ENCODE measurements around the gene DNAL4.
"Not testable (repeated sequence)": the region's sequence is repeated elsewhere in the genome, so short reads cannot be mapped to it uniquely, and the experiment has no call there.

DNAL4 gene

DNA sequence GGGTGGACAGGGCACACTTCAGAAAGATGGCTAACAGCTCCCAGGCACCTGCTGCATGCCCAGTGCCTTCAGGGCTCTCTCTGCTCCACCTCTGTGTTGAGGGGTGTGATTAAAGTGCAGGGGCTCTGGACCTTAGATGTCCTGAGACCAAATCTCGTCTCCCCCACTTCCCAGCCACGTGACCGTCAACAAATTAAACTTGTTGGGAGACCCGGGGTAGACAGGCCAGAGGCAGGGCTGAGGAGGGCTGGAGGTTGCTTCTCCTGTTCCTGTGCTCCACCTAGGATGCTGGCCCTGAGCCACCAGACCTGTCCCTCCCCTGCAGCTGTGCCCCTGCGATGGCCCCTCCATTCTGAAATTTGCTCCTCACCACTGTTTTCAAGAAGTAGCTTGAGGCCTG, 32.9 kb upstream of the DNAL4 start:
- no peak for DNase-seq

DNA sequence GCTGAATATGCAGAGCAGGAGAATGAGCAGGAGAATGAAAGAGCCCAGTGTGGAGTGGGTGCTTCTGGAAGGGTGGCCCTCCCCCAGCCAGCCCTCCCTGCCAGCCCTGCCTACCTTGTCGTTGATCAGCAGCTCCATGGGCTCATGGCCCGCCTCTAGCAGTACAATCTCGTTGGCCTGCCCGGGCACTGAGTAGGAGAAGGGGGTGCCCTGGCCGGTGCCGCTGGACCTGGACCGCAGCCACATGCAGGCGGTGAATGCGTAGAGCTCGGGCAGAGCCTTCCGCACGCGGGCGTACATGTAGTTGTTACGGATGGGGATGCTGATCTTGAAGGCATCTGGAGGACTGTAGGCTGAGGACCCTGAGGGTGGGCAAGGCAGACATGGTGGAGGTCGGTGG, 32.4 kb upstream of the DNAL4 start:
- DNase-seq = no peak

DNA sequence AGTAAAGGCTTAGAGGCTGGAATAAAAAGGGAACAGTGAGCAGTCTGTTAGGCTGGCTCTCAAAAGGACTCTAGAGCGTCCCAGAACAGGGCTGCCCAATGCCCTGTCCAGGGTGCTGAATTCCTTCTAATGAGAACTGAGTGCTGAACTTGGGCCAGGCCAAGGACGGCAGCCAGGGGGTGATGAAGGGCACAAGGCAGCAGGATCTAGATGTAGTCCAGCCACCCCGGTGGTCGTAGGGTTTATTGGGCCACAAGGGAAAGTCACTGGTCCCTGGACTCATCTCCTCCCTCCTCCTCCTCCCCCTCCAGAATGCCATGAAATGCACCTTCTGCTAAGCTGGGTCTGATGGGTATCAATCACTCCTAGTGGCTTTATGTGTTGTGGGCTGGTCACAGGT, 30.6 kb upstream of the DNAL4 start:
- peak in 1 of 4 experiments; percentile 8 for DNase-seq

DNA sequence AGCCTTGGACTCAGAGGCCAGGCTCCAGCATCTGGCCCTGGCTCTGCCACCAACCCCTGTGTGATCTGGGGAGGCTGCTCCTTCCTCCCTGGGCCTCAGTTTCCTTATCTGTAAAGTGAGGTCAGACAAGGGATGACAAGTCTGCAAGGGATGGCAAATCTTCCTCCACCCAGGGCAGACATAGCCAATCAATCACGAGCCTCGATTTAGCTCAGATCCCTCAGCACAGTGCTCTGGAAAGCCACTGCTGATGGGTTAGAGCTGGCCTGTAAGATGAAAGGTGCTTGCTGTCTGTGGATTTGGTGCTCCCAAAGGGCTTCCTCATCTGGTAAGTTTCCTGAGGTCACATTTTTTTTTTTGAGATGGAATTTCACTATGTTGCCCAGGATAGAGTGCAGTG, 29.7 kb upstream of the DNAL4 start:
- no peak for DNase-seq

DNA sequence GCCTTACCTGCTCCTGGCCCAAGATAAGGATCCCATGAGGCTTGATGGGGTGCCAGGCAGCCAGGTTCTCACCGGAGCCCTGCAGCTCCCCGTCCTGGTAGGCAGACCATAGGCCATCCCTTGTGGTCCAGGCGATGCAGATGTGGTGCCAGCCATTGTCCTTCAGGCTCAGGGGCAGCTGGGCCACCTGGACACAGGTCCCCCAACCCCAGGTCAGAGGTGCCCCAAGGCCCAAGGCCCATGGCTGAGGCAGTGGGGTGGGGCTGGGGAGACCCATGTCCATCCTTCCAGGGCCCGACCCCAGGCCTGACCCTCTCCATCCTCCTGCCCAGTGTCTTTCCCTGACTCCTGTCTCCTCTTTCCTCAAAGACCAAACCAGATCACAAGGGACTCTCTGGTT, 29.1 kb upstream of the DNAL4 start:
- DNase-seq = no peak

DNA sequence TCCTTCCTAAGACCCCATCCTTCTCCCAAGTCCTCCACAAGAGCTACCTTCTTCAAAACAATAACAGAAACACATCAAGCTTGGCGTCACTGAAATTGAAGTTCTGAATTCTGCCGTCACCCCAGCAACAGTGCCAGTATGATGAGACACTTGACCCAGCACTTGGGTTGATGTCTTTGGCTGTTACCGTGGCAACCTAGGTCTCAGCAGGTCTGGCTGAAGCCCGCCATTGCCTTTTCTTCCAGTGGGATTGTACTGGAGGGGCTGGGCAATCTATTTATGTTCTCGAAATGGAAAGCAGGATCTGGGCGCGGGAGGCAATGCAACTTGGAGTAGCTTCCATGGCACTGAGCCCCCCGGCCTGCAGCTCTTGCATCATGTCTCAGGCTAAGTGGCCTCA, 26.1 kb upstream of the DNAL4 start:
- no peak for DNase-seq

DNA sequence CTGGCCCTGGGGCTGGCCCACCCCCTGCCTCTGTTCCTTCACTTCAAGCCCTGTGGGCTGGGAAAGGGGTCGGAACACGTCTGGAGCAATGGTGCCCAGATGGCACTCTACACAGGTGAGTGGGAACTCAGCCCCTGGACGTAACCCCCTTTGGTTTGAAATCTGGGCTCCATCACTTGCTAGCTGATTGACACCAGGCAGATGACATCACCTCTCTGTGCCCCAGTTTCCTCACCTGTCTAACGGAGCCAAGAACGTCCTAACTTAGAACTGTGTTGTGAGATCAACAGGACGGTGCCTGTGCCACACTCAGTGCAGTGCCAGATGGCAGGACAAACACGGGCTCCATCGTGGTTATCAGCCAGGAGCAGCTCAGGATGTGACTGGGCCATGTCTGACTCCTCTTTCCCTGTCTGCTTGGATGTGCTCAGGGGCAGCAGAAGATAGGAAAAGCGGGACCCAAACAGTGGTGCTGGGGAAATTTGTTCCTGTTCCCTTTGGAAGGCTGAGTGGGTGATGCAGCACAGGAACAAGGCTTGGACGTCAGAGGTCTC, 25.5 kb upstream of the DNAL4 start:
- no peak for DNase-seq

DNA sequence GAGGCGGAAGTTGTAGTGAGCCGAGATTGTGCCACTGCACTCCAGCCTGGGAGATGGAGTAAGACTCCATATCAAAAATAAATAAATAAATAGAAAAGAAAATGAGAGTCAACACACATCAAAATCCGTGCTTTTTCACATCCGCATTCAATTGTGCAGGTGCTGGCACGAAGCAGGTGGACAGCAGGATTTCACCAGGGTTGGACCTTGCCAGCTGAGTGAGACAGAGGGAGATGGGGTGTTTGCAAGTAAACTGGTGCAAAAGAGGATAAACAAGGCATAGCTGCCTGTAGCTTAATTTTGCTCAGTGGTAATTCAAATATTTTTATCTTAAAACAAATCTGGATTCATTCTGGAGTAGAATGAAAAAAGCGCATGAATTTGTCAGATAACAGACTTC, 23.3 kb upstream of the DNAL4 start:
- DNase-seq = no peak

DNA sequence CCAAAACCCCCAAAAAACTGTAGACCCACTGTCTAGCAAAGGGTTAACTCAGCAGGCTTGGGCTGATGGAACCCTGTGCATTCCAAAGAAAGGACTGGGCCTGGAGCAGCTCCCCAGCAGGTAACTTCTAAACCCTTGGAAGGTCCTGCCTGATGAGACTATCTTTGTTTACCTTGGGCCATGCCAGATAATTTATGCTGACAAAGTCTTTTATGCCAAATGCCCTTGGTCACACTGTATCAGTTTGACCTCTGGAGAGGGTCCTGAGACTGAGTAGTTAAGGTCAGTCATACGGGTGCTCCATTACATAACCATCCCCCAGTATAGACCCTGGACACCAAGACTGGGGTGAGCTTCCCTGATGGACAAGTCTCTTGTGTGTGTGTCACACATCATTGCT, 21.9 kb upstream of the DNAL4 start:
- no peak for DNase-seq

DNA sequence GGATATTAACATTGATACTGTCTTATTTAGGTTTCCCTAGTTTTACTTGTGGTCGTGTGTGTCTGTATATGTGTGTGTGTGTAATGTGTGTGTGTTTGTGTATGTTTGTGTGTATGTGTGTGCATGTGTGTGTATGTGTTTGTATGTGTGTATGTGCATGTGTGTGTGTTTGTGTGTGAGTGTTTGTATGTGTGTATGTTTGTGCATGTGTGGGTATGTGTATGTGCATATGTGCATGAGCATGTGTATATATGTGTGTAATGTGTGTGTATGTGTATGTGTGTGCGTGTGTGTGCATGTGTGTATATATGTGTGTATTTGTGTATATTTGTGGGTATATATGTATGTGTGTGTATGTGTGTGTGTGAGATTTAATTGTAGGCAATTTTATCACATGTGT, 17.3 kb upstream of the DNAL4 start:
- no peak for DNase-seq

DNA sequence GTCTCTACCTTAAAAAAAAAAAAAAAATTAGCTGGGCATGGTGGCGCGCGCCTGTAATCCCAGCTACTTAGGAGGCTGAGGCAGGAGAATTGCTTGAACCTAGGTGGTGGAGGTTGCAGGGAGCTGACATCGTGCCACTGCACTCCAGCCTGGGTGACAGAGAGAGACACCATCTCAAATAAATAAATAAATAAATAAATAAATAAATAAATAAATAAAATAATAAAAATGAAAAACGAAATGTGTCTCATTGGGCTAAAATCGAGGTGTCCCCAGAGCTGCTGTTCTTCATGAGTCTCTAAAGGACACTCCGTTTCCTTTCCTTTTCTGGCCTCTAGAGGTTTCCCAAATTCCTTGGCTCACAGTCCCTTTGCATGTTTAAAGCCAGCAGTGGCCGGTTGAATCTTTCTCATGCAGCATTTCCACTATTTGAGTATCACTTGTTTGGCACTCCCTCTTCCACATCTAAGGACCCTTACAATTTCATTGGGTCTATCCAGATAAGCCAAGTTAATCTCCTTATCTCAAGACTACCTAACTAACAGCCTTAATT, 11.2 kb upstream of the DNAL4 start:
- not testable (repeated sequence) for DNase-seq

DNA sequence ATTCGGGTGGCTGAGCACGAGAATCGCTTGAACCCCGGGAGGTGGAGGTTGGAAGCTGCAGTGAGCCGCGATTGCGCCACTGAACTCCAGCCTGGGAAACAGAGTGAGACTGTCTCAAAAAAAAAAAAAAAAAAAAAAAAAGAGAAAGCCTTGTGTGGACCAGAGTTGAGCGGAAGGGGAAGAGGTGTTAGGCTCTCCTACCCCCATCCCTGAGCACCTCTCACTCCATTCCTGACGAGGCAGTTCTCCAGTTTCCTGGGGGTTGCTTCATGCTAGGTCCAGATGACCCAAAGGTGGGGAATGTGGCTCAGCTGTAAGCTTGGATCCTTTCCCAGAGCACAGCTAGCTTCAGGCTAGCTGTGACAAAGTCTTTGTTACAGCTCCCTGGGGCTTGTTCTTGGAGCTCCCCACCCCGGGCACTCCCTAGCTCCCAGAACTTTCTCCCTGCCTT, 8.8 kb upstream of the DNAL4 start:
- DNase-seq = no peak

DNA sequence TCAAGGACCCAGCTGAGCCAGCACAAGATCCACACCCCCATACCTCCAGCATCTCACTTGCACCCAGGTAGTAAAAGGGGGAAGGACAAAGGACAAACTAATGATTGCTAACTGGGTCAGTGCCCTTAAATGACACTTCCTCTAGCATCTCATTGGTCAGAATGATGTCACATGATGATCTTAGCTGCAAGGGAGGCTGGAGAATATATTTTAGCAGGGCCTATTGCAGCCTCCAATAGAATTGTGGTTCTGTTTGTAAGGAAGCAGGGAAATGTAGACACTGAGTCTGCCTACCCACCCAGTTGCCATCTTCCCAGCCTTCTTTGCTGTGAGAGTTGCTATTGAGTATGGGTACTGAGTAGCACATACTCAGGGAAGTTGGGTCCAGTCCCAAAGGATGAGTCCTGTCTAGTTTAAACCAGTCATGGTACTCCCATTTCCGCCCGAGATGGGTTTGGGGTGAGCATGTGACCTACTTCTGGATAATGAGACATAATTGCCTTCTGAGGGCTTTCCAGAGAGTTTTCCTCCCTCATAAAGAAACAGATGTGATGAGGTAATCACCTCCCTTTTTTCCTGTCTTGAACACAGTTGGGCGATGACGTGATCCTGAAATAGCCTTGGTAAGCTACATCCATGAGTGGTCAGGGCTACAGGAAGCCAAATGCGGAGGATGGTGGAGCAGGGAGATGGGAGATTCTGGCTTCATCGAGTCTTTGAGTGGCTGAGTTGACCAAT, 5.5 kb upstream of the DNAL4 start:
- no peak for DNase-seq

DNA sequence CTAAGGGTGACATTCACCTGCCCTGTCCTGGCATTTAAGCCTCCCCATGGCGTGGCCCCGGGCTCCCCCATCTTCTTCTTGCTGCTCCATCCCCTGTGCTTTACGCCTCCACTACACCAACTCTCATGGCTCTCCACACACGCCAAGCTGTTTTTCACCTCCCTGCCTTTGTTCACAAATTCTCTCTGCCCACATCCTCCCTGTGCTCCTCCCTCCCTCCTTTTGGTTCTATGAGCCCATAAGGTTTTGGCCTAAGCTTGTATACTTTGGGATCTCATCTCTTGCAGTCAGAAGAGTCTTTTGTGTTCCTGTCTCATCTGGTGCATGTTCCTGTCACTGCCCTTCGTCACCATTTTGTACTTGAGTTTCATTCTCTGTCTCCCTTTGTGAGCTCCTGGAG, 4.6 kb upstream of the DNAL4 start:
- DNase-seq = no peak

DNA sequence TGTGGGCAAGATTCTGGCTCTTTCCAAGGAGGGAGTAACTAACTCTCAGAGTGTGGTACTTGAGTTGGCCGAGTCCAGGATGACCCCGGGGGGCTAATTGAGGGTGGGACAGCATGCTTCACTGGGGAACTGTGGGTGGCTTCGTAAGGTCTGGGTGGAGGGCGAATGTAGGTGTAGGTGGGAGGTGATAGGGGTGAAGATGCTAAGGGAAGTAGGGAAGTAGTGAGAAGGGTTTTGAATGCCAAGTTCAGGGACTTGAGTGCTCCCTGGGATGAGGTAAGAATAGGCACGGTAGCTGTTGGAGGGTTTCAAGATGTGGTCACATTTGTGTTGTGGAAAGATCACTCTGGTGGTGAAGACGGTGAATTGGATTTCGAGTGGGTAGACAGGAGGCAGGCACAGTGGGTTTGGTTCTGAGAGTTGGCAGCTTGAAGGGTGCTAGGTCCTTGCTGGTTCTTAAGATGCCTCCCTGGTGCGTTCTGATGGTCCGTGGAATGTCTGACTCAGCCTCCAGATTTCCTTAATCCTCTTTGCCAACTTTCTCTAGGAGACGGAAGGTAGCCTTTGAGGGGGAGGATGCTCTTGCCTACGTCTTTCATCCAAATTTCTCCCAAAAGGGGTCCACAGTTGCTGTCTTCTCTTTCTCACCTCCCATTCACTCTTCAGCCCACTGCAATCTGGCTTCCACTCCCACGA, 2.5 kb upstream of the DNAL4 start:
- DNase-seq = no peak

DNA sequence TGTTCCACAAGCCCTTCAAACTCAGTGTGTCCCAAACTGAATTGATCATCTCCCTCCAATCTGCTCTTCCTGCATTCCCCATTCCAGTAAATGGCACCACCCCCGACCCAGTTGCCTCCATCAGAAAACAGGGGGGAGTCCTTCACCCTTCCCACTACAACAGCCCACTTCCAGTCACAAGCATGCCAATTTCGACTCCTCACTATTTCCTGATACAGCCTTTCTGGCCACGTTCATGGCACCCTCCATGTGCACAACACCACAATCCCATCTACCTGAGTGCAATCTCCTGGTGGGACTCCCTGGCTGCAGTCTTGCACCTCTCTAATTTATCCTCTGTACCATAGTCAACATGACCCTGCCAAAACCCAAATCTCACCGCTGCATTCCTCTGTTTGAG, 1.6 kb upstream of the DNAL4 start:
- DNase-seq = no peak

DNA sequence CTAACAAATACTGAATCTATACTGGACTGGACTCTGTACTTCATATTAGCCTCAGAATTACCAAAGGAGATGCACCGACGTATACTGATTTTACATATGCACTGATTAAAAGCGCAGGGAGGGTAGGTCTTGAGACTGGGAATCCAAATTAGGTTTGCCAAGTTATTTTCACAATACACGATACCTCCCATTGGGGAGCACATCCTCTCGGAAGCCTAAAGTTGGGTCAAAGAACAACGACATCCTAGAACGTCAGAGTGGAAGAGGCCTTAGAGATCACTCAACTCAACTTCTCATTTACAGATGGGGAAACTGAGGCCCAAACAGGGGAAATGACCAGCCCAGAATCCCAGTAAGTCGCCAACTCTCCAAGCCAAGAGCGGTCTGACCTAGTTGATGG, 626 bp downstream of the DNAL4 start:
- no peak for DNase-seq

DNA sequence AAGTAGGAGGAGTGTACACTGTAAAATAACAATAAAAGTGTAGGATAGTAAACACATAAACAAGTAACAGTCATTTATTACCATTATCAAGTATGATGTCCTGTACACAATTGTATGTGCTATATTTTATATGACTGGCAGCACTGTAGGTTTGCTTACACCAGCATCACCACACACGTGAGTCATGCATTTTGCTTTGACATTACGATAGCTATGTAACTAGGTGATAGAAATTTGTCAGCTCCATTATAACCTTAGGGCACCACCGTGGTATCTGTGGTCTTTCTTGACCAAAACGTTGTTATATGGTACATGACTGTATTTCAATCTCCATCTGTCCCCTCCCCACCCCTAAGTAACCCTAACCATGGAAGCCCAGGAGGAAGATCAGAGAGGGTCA, 1.1 kb downstream of the DNAL4 start:
- no peak for DNase-seq

DNA sequence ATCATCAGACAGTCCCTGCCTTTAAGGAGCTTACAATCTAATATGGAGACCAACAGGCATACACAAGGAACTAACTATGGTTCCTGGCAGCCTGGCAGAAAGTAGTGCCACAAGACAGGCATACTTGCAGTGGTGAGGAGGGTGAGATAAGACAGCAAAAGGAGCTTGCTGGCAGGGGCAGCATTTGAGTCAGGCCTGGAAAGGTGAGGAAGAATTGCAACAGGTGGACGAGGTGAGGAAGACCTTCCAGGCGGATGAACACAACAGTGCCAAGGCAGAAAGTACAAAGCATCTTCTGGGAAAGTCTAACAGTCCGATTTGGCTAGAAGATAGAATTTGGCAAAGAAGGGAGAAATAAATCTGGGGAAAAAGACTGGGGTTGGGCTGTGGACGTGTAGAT, 4.3 kb downstream of the DNAL4 start:
- DNase-seq = no peak

DNA sequence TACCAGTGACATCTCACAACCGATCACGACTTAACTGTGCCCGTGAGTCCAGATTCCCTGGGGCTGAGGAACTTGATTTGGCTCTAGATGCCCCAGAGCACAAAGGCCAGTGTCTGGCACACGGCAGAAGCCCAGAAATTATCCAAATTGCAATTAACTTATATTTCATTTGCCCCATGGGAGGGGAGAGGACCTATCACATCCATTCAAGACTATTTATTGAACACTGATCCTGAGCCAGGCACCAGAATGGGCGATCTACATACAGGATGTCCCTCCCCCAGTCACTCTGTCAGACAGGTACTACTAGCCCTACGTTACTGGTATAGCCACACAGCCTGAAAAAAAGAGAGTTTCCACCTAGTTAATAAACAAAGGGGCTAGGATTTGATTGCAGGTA, 5.1 kb downstream of the DNAL4 start:
- DNase-seq = no peak

DNA sequence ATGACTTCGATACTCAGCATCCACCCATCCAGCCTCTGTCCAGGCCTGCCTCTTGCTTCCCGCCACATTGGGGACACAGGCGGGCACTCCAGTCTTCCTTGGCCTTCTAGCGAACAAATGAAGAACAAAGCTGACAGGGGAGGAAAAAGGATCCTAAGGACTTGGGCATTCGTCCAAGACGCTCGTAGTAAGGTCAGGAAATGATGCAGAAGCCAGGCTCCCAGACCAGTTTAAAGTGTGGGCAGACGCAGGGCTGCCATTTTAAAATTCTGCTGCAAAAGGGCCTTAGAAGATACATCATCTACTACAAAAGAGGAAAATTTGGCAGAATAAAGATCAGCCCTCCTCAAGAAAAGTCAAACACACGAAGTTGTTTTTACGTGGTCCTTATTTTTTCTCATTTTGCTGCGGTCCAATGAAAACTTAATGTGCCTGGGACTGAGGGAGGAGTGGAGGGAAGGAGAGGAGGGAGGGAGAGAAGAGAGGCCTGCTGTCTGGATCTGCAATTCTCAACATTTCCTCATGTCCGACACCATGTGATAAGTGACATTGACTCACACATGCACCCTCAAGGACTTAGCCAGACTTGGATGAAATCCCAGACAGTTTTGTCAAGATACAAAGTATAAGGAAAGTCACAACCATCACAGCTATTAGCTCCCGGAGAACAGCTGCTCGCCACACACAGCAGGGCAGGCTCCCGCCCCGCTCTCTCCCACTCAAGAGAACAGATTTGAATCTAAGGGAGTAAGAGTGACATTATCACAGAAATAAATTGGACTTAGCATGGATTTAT, 5.7 kb downstream of the DNAL4 start:
- no peak for DNase-seq

DNA sequence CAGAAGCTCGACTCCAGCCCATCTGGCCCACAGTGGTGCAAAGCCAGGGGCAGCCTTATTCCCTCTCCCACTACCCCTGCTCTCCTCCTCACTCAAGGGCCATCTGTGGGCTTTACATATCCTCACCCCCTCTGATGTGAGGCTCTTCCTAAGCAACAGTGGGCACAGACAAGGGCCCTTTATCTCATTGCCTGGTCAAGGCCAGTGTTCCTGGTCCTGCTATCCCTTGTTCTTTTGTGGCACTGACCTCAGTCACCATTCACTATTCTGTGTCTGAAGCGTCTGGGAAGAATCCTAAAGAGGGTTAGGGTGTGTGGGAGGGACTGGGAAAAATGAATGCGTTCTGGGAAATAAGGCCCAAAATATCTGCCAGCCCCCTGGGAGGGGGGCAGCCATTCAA, 7.3 kb downstream of the DNAL4 start:
- no peak for DNase-seq

DNA sequence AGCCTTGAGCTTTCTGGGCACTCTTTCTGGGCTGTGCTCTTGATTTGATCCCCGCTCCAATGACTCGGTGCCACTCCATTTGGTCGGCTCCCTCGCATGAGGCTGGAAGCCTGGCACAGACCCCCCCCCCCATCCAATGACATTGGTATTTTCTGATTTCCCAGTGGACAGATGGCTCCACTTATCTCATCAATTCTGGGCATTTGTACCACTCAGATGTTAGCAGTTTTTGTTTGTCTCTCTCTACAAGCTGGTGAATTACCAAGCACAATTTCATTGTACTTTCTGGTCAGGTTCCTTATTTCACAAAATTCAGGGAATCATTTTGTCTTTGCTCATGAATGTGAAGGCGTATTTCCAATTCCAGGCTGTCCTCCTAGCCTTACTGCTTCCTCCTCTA, 9.1 kb downstream of the DNAL4 start:
- DNase-seq = no peak

Data from activated naive CD4-positive, alpha-beta T cell (primary cell).